ENCODE data around the gene RHOA. TPM values are rescaled to one million over a fixed set of nuclear protein-coding genes. Genes with fewer than 3 reads are reported as not detected.
A peak's percentile ranks its signal among the peaks of the same experiment; 100 is the strongest.
"Not testable (repeated sequence)": the region's sequence is repeated elsewhere in the genome, so short reads cannot be mapped to it uniquely, and the experiment has no call there.

RHOA gene
- total RNA-seq, 2 donors from 2014 or later = 216 to 252 TPM

GRCh38 chr3:49410846-49411534, 786 bp downstream of the RHOA start:
- no peak for ATAC-seq
- intact Hi-C loops (cut with DNase I) = no loop called here

GRCh38 chr3:49410066-49410845, 1.5 kb downstream of the RHOA start:
- WGBS, 2 donors = 17 to 30% methylated on average over 4 of the region's 4 CpGs
- peak overlapping the region; percentile 18 to 99 (median 93) for H3K27ac ChIP-seq

More at GRCh38 chr3:49410846-49411534, 786 bp downstream of the RHOA start:
- H3K36me3 ChIP-seq (replicated peaks in 1 of 2; ENCODE audit: insufficient read depth in 1 of 2, low read depth in 2 of 2) = no peaks in the 10 kb centered on the region
- no peak for DNase-seq
- no peaks in the 10 kb centered on the region for H3K9me3 ChIP-seq
- H3K4me3 ChIP-seq = peak overlapping the region; percentile 24 to 79
- WGBS, 2 donors = 0 to 1% methylated on average over 33 of the region's 33 CpGs
- H3K27ac ChIP-seq = peak overlapping the region; percentile 93 to 99 (median 96)
- TF ChIP-seq POLR2A (IDR thresholded peaks at IDR 0.05) = no peak
- no peak for TF ChIP-seq CTCF (IDR thresholded peaks at IDR 0.05)
- H3K27me3 ChIP-seq = no peaks in the 10 kb centered on the region
- peaks cover 66% of the 10 kb centered on the region for H3K4me1 ChIP-seq

GRCh38 chr3:49406571-49407565, 4.9 kb downstream of the RHOA start:
- intact Hi-C loops (cut with DNase I) = no loop called here
- no peak for DNase-seq
- Histone ChIP-seq H3K9me3 (no peaks in the 10 kb centered on the region), H3K36me3 (replicated peaks in 1 of 2; ENCODE audit: insufficient read depth in 1 of 2, low read depth in 2 of 2) (no peaks in the 10 kb centered on the region), H3K27ac (peak overlapping the region in 1 of 4 donors; percentile 26), H3K4me3 (no peak overlapping the region), H3K27me3 (no peaks in the 10 kb centered on the region), H3K4me1 (peaks cover 50% of the 10 kb centered on the region)
- TF ChIP-seq CTCF (IDR thresholded peaks at IDR 0.05) (no peak), POLR2A (IDR thresholded peaks at IDR 0.05) (no peak)
- no peak for ATAC-seq
- WGBS, 2 donors = 52 to 66% methylated on average over 16 to 17 of the region's 17 CpGs

More at GRCh38 chr3:49410066-49410845, 1.5 kb downstream of the RHOA start:
- H3K9me3 ChIP-seq = no peaks in the 10 kb centered on the region
- H3K4me3 ChIP-seq = peak overlapping the region; percentile 24 to 79
- DNase-seq = no peak
- peaks cover 67% of the 10 kb centered on the region for H3K4me1 ChIP-seq
- TF ChIP-seq POLR2A (IDR thresholded peaks at IDR 0.05) (no peak), CTCF (IDR thresholded peaks at IDR 0.05) (no peak)
- no peak for ATAC-seq
- intact Hi-C loops (cut with DNase I) = no loop called here
- no peaks in the 10 kb centered on the region for H3K36me3 ChIP-seq (replicated peaks in 1 of 2; ENCODE audit: insufficient read depth in 1 of 2, low read depth in 2 of 2)
- H3K27me3 ChIP-seq = no peaks in the 10 kb centered on the region

- H3K36me3 ChIP-seq (replicated peaks in 1 of 2; ENCODE audit: insufficient read depth in 1 of 2, low read depth in 2 of 2); H3K27ac ChIP-seq; H3K27me3 ChIP-seq; H3K4me3 ChIP-seq; H3K9me3 ChIP-seq; DNase-seq; ATAC-seq; intact Hi-C loops (cut with DNase I): not testable (repeated sequence)
- H3K4me1 ChIP-seq = peaks cover 48% of the 10 kb centered on the region
- 59 to 65% methylated on average over 9 of the region's 9 CpGs for WGBS, 2 donors
These were observed 6.2 kb downstream of the RHOA start for GRCh38 chr3:49405570-49405969.
